22Rv1 (cell line): ENCODE results near the gene CLK3.

ENCODE experiments used
- H3K27ac ChIP-seq: fragments of 450-650 bp; 2 replicates; pipeline ENCODE4 v1.5.1; 2017
- ZFX ChIP-seq: fragments of 450-650 bp; IDR thresholded peaks from 2 replicates; pipeline ENCODE4 v1.6.1; 2017; ENCODE audit warnings: antibody characterized with exemption, borderline replicate concordance
- TF ChIP-seq, protein P1 (sequence below): fragments of 450-650 bp; IDR thresholded peaks from 2 replicates; pipeline ENCODE4 v1.5.1; 2017; ENCODE audit warnings: mild to moderate bottlenecking

CLK3 gene

DNA sequence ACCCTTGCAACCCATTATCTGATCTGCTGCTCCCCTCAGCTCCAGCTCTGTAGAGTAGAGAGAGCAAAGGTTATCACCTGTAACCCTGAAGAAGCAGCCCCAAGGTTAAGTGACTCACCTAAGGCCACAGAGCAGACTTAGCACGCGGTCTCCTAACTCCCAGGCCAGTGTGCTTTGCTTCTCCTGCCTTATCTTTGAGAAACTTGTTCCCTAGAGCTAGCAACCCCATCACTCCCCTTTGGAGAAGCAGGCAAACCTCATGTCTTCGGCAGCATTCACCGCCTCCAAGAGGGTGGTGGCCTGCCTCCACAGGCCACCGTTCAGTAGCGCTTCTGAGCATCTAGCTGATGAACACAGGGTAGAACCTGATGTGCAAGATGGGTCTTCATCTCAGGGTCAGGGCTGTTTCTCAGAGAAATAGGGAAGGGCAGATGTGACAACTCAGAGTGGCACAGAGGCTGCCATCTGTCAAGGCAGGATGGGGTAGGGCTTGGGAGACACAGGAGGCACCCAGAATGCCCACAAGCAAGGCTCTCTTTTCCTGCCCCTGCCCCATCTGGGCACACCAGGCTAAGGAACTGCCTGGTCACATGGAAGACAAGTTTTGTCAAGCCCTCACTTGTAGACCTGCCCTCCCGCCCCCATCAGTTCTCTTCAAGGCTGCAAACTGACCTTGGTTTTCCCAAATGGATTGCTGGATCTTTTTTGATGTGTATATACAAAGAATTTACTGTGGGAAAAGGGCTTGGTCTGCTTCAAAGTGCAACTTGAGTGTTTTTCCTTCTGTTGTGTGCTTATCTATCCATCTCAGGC lies 34.9 kb upstream of the CLK3 start:
- TF ChIP-seq ZFX = no peak
- TF ChIP-seq, protein P1, sequence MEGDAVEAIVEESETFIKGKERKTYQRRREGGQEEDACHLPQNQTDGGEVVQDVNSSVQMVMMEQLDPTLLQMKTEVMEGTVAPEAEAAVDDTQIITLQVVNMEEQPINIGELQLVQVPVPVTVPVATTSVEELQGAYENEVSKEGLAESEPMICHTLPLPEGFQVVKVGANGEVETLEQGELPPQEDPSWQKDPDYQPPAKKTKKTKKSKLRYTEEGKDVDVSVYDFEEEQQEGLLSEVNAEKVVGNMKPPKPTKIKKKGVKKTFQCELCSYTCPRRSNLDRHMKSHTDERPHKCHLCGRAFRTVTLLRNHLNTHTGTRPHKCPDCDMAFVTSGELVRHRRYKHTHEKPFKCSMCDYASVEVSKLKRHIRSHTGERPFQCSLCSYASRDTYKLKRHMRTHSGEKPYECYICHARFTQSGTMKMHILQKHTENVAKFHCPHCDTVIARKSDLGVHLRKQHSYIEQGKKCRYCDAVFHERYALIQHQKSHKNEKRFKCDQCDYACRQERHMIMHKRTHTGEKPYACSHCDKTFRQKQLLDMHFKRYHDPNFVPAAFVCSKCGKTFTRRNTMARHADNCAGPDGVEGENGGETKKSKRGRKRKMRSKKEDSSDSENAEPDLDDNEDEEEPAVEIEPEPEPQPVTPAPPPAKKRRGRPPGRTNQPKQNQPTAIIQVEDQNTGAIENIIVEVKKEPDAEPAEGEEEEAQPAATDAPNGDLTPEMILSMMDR = no peak
- no peak overlapping the region for H3K27ac ChIP-seq

DNA sequence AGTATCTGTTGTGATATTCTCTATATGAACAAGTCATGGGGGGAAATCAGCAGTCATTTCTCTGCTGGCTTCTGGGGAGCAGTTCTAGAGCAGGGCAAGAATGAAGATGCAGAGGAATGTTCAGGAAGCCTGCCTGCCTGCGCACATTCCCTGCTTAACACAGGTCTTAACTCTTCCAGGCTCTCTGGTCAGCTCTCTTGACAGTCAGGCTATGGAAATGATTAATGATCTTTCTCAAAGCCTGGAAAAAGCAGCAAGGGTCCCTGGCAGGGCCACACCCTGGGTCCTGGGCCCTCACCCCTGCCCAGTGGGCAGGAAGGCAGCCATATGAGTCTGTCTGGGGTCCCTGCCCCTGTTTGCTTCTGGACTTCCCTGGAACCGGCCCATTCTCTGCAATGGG lies 31.4 kb upstream of the CLK3 start:
- no peak overlapping the region for H3K27ac ChIP-seq
- TF ChIP-seq, protein P1 = no peak
- TF ChIP-seq ZFX = no peak

DNA sequence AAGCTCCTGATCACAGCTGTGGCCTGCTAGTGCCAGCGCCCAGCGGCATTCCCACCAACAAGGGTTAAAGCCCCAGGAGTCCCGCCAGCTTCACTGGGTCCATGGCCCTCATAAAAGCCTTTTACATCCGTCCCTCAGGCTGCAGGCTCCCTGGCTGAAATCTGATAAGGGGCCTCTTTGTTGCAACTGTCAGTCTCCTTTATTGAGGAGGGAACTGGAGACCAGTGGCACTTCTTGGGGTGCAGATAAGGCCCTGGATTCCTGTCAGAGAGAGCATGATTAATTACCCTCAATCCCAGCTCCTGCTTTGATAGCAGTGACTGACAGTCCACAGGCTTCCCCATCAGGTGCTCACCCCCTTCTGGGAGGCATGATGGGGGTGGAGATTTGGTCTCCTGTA lies 30.9 kb upstream of the CLK3 start:
- no peak for TF ChIP-seq ZFX
- TF ChIP-seq, protein P1 = no peak
- H3K27ac ChIP-seq = no peak overlapping the region

DNA sequence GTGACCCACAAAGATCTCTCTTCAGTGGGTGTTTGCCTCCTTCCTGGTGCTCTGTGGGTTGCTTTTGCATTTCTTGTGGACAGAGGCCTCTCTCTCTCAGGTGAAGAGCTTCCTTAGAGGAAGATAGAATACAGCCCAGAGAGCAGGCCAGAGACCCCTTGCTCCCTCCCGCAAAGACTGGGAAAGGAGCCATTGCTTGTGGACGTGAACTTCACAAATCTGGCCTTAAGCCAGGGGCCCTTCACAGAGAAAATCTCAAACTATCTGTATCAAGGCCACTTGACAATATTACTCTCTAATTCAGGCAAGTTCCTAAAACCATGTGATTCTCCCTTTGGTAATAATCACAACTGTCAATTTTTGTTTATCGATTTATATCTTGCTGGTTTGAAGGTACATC lies 30.4 kb upstream of the CLK3 start:
- no peak for TF ChIP-seq ZFX
- TF ChIP-seq, protein P1 = no peak
- H3K27ac ChIP-seq = no peak overlapping the region

DNA sequence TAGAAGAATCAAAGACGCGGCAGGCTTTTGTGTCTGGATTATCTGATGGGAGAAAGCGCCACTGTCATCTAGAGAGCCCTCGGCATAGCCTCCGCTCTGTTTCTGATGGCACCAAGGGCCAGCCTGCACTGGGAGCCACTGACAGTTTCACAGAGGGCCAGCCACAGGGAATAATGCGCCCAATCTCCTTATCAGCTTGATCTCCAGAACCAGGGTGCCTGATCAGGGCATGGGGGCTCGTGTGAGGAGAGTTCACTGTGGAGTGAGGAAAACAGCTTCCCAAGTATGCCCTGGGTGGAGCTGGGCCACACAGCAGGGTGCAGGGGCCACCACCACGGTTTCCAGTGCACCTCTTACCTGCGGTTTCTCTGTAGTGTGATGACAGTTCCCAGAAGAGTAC lies 29.8 kb upstream of the CLK3 start:
- H3K27ac ChIP-seq = no peak overlapping the region
- TF ChIP-seq, protein P1 = no peak
- TF ChIP-seq ZFX = no peak

DNA sequence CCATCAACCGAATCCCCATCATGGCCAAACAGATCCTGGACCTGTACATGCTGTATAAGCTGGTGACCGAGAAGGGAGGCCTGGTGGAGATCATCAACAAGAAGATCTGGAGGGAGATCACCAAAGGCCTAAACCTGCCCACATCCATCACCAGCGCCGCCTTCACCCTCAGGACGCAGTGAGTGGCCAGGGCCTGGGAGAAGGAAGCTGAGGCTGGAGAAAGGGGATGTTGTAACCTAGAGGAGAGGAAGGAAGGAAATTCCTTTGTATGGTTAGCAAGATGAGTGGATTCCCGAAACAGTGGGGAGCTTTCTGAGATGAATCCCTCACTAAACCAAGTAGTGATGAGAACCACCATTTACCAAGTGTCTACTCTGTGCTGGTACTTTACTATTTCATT lies 25.8 kb upstream of the CLK3 start:
- peak overlapping the region; percentile 83 for H3K27ac ChIP-seq
- TF ChIP-seq, protein P1 = no peak
- no peak for TF ChIP-seq ZFX

DNA sequence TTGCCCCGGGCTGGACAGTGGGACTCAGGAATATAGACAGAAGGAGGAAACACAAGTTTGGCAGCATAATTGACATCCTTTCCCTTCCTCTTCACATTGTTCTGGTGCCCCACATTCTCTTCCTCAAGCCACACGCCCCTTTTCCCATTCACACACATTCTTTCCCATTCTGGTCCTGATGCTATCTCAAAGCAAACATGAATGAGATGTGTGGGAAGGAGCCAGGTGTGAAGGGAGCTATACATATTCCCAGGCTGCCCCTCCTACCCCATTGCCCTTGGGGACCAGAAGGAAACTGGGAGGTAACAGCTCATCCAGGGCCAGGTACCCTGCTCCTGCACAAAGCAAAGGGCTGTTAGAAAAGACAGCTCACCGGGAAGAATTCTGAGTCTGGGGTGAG lies 23.4 kb upstream of the CLK3 start:
- TF ChIP-seq ZFX = no peak
- TF ChIP-seq, protein P1 = no peak
- H3K27ac ChIP-seq = no peak overlapping the region
